Omental fat pad (tissue), 4 donors: ENCODE measurements around the gene ATF7IP2. TPM values are rescaled to one million over a fixed set of nuclear protein-coding genes. Genes with fewer than 3 reads are reported as not detected.

Experiments used
- ATAC-seq: fragments of 150-250 bp; one replicate; pipeline ENCODE4 v1.9.1; 2016; ENCODE audit warnings: mild to moderate bottlenecking, moderate library complexity; ENCODE audit not compliant: low FRiP score
- DNase-seq: peaks from one replicate; pipeline ENCODE4 v3.0.0-alpha.2; 2019; ENCODE audit warnings: low spot score
- CTCF ChIP-seq, 3 donors: fragments of 450-650 bp; IDR thresholded peaks; one replicate each; pipeline ENCODE4 v1.5.1; 2016 to 2017; ENCODE audit warnings: antibody characterized with exemption in 3 of 3, mild to moderate bottlenecking in 3 of 3, moderate library complexity in 2 of 3
- total RNA-seq, 4 donors: library from RNA; depleted of rRNA; stranded (reverse); fragments of >200 nt; gene quantifications; one replicate each; pipeline ENCODE4 v1.1.0, GENCODE V29; 2016

Gene ATF7IP2
- total RNA-seq, 4 donors from 2014 or later = 11.3 to 16.4 (median 12.7) TPM

GRCh38 chr16:10387188-10387617 is 1.3 kb downstream of the ATF7IP2 start:
- DNase-seq = no peak
- ATAC-seq = no peak
- no peak for TF ChIP-seq CTCF (IDR thresholded peaks at IDR 0.05)

- DNase-seq = no peak
- ATAC-seq = no peak
- no peak for TF ChIP-seq CTCF (IDR thresholded peaks at IDR 0.05)
Measured at GRCh38 chr16:10388988-10389387, 3.1 kb downstream of the ATF7IP2 start.

GRCh38 chr16:10390330-10390729 is 4.5 kb downstream of the ATF7IP2 start:
- ATAC-seq (no peak), DNase-seq (no peak)
- no peak for TF ChIP-seq CTCF (IDR thresholded peaks at IDR 0.05)

GRCh38 chr16:10390867-10391266 is 5.0 kb downstream of the ATF7IP2 start:
- no peak for TF ChIP-seq CTCF (IDR thresholded peaks at IDR 0.05)
- DNase-seq (no peak), ATAC-seq (no peak)

- ATAC-seq (no peak), DNase-seq (no peak)
- no peak for TF ChIP-seq CTCF (IDR thresholded peaks at IDR 0.05)
Measured at GRCh38 chr16:10391339-10391738, 5.5 kb downstream of the ATF7IP2 start.

GRCh38 chr16:10402975-10403374 is 17.1 kb downstream of the ATF7IP2 start:
- TF ChIP-seq CTCF (IDR thresholded peaks at IDR 0.05) = no peak
- ATAC-seq (no peak), DNase-seq (no peak)

- DNase-seq = no peak
- no peak for TF ChIP-seq CTCF (IDR thresholded peaks at IDR 0.05)
- ATAC-seq = no peak
Measured at GRCh38 chr16:10405386-10405939, 19.6 kb downstream of the ATF7IP2 start.
